Fibroblast of pulmonary artery (primary cell): ENCODE measurements around the gene PTCD2.
A peak's percentile ranks its signal among the peaks of the same experiment; 100 is the strongest.

Source experiments
- DNase-seq: peaks from one replicate; pipeline ENCODE4 v3.0.0-alpha.2; 2010; ENCODE audit warnings: low read depth
- H3K4me3 ChIP-seq: replicated peaks from 2 replicates; pipeline ENCODE4 v1.5.1; 2011; ENCODE audit warnings: low read depth, mild to moderate bottlenecking, control low read depth, low read length, moderate library complexity
- CTCF ChIP-seq: IDR thresholded peaks from 2 replicates; pipeline ENCODE4 v1.5.1; 2011; ENCODE audit warnings: mild to moderate bottlenecking, control low read depth, low read length, inconsistent platforms; ENCODE audit errors: missing control alignments

Gene PTCD2

DNA sequence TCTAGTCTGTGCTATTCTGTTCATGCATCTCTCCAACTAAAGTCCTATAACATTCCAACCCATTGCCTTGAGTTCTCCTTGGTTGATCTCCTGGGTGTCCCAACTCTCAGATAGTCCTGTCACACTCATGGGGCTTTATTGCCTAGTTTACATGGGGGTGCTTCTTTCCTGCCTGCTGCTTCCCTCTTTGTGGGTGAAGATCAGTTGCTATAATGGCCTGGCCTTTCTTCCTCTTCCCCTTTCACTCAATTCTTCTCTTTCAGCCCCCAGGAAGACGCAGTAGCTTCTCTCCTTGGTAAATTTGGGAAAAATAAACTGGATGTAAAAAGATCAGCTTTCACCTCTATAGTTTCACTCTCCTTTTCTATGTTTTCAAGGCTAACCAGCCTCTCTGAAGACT is 66.5 kb downstream of the PTCD2 start:
- no peak overlapping the region for H3K4me3 ChIP-seq
- no peak for TF ChIP-seq CTCF
- no peak for DNase-seq

DNA sequence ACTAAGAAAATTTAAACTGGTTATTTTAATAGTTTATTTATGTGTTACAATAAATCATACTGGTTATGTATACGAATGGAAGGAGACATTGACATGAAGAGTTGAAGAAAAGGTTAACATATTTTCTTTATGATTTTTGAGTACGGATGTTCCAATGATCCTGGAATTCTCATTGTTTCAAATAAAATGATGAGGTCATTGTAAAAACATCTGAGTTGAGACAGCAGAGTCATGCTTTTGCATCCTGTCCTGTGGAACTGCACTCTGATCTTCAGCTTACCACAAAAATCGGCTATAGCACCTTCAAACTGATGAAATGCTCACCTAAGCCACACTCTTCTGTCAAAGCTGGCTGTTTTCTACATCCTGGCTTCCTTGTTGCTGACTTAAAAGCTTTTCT is 67.8 kb downstream of the PTCD2 start:
- TF ChIP-seq CTCF: no peak
- DNase-seq: peak; percentile 91
- no peak overlapping the region for H3K4me3 ChIP-seq

- TF ChIP-seq CTCF: no peak
- DNase-seq: peak; percentile 44
- no peak overlapping the region for H3K4me3 ChIP-seq
These were observed 68.5 kb downstream of the PTCD2 start for GRCh38 chr5:72388646-72389045.

DNA sequence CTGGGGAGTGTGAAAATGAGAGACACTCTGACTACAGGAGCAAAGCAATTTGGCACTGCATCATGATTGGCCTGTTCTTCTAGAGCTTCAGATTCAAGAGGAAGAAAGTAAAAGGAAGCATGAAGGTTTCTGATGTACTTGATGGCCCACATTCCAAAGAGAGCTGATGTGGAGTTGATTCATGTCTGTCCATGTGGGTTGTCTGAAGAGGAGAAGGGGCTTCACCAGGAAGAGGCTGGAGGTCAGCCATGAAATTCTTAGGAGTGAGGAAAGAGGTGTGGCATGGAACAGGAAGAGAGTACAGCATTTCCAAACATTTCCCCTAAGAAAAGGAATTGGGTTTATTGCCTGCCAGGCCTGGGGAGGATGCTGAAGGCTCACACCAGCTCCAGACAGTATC is 70.7 kb downstream of the PTCD2 start:
- no peak for TF ChIP-seq CTCF
- no peak overlapping the region for H3K4me3 ChIP-seq
- no peak for DNase-seq

DNA sequence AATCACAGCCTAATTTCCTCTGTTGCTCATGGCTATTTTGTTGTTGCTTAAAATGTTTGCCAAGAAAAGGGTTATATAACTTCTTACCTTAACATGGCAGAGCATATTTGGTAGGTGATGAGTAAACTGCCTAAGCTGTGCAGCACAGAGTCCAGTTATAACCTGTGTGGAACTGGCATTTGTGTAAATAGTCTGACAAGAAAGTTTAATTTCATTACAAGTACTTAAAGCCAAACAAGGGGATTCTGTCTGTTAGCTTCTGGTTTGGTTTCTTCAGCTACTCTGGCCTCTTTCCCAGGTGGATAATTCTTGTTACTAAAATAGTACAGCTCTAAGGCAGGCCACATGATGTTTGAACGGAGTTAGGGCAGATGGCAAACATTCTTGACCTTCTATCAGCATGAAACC is 72.2 kb downstream of the PTCD2 start:
- TF ChIP-seq CTCF: no peak
- no peak overlapping the region for H3K4me3 ChIP-seq
- DNase-seq: no peak

DNA sequence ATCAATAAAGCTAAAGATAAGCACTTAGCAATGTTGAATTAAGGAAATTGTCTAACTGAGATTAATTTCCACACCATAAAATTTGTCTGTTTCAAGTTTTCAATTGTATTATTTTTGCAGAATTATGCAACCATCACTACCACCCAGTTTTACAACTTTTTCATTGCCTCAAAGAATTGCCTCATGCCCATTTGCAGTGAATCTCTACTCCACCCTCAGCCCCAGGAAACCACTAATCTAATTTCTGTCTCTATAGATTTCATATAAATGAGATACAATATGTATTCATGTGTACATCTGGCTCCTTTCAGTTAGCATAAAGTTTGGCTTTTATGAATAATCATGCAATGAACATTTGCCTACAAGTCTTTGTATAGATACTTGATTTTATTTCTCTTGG is 72.9 kb downstream of the PTCD2 start:
- no peak for TF ChIP-seq CTCF
- DNase-seq: no peak
- no peak overlapping the region for H3K4me3 ChIP-seq

GRCh38 chr5:72394688-72395087 is 74.5 kb downstream of the PTCD2 start:
- peak; percentile 63 for TF ChIP-seq CTCF
- H3K4me3 ChIP-seq: no peak overlapping the region
- DNase-seq: peak; percentile 50
